Measurements from ENCODE around the gene GLIS1.

DNA sequence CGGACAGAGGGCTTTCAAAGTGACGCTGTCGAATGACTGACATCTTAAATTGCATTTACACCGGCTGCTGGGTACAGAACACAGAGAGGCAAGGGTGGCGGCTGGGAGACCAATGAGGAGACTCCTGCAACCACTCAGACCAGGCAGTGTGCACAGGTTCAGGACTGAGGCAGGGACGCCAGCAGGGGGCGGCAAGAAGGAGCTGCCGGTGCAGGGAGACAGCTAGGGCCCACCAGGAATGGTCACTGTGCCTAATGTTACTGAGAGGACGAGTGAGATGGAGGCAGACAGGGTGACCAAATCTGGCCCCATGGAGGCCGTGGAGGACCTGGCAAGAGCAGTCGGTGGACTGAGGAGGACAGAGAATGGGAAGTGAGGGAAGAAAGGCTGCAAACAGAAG, 23.5 kb downstream of the GLIS1 start:
- TF ChIP-seq, protein P1, sequence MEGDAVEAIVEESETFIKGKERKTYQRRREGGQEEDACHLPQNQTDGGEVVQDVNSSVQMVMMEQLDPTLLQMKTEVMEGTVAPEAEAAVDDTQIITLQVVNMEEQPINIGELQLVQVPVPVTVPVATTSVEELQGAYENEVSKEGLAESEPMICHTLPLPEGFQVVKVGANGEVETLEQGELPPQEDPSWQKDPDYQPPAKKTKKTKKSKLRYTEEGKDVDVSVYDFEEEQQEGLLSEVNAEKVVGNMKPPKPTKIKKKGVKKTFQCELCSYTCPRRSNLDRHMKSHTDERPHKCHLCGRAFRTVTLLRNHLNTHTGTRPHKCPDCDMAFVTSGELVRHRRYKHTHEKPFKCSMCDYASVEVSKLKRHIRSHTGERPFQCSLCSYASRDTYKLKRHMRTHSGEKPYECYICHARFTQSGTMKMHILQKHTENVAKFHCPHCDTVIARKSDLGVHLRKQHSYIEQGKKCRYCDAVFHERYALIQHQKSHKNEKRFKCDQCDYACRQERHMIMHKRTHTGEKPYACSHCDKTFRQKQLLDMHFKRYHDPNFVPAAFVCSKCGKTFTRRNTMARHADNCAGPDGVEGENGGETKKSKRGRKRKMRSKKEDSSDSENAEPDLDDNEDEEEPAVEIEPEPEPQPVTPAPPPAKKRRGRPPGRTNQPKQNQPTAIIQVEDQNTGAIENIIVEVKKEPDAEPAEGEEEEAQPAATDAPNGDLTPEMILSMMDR (optimal IDR thresholded peaks at IDR 0.05 in 1 of 3, IDR thresholded peaks at IDR 0.05 in 1 of 3, conservative IDR thresholded peaks at IDR 0.05 in 1 of 3; ENCODE audit: extremely low read depth in 1 of 3, insufficient read depth in 2 of 3, low read length in 3 of 3), result peak in 2 of 3 experiments; percentile 42 to 67
- no peak for TF ChIP-seq EZH2 (IDR thresholded peaks at IDR 0.05; ENCODE audit: low read length)

Data from keratinocyte (primary cell).